Breast epithelium (tissue), 4 donors: ENCODE measurements around the gene ASMTL. TPM values are rescaled to one million over a fixed set of nuclear protein-coding genes. Genes with fewer than 3 reads are reported as not detected.

ENCODE experiments used
- DNase-seq, 2 donors: peaks; one replicate each; pipeline ENCODE4 v3.0.0-alpha.2; 2019; ENCODE audit warnings: low spot score in 2 of 2
- H3K27ac ChIP-seq, 2 donors: fragments of 200-600 bp; sonication (generic) in 1 of 2; one replicate each; pipeline ENCODE4 v1.5.1; 2016 to 2019; ENCODE audit warnings: mild to moderate bottlenecking in 1 of 2
- H3K27me3 ChIP-seq, 2 donors: fragments of 200-600 bp; sonication (generic) in 1 of 2; one replicate each; pipeline versions ENCODE4 v1.5.1 to v1.6.0; 2017 to 2019; ENCODE audit warnings: control low read depth in 1 of 2, mild to moderate bottlenecking in 1 of 2
- H3K36me3 ChIP-seq: fragments of 200-600 bp; one replicate; pipeline ENCODE4 v1.5.1; 2019
- H3K4me1 ChIP-seq, 2 donors: fragments of 200-600 bp; sonication (generic); one replicate each; pipeline ENCODE4 v1.5.1; 2016 to 2019; ENCODE audit warnings: control low read depth in 1 of 2
- H3K4me3 ChIP-seq, 3 donors: fragments of 200-600 bp; sonication (generic); 1 replicate in 2 of 3; 2 replicates in 1 of 3; pipeline ENCODE4 v1.5.1; 2016 to 2019; ENCODE audit warnings: mild to moderate bottlenecking in 3 of 3, moderate library complexity in 2 of 3
- H3K9me3 ChIP-seq, 2 donors: fragments of 200-600 bp; sonication (generic) in 1 of 2; one replicate each; pipeline ENCODE4 v1.5.1; 2016 to 2019; ENCODE audit warnings: control low read depth in 1 of 2
- CTCF ChIP-seq, 3 donors: fragments of 450-650 bp; IDR thresholded peaks; one replicate each; pipeline ENCODE4 v1.5.1; 2016 to 2017; ENCODE audit warnings: antibody characterized with exemption in 3 of 3, mild to moderate bottlenecking in 3 of 3, moderate library complexity in 3 of 3
- POLR2A ChIP-seq: fragments of 450-650 bp; IDR thresholded peaks from one replicate; pipeline ENCODE4 v1.6.1; 2016; ENCODE audit warnings: antibody characterized with exemption, mild to moderate bottlenecking, moderate library complexity
- POLR2AphosphoS5 ChIP-seq, 3 donors: sonication (generic); formaldehyde crosslinking; IDR thresholded peaks; one replicate each; pipeline ENCODE4 v1.6.1; 2017; ENCODE audit warnings: antibody characterized with exemption in 3 of 3
- intact Hi-C: fragments of 100-400 bp; cut with DNase I; formaldehyde crosslinking; loops from one replicate; pipeline ENCODE4 v1.15.1; 2023; ENCODE audit warnings: low total_unique reads
- total RNA-seq, 3 donors: library from RNA; depleted of rRNA; stranded (reverse); fragments of >200 nt; gene quantifications; one replicate each; pipeline ENCODE4 v1.1.0, GENCODE V29; 2016

ASMTL gene
- total RNA-seq, 3 donors from 2014 or later, result 22.8 to 29.1 (median 28.2) TPM

- Histone ChIP-seq H3K36me3 (peaks cover 15% of the 10 kb centered on the region), H3K9me3 (peaks cover 14 to 20% of the 10 kb centered on the region in 2 donors), H3K4me3 (no peak overlapping the region), H3K27ac (no peak overlapping the region), H3K4me1 (no peaks in the 10 kb centered on the region), H3K27me3 (no peaks in the 10 kb centered on the region)
- intact Hi-C loops, result no loop called here
- no peak for DNase-seq
- TF ChIP-seq POLR2A (no peak), CTCF (IDR thresholded peaks at IDR 0.05) (no peak)
Measured at GRCh38 chrX:1424147-1424851, 28.4 kb downstream of the ASMTL start.

- Histone ChIP-seq H3K27ac (no peak overlapping the region), H3K4me1 (no peaks in the 10 kb centered on the region), H3K4me3 (no peak overlapping the region), H3K9me3 (peaks cover 18 to 27% of the 10 kb centered on the region in 2 donors), H3K27me3 (no peaks in the 10 kb centered on the region), H3K36me3 (peaks cover 18% of the 10 kb centered on the region)
- no peak for DNase-seq
- intact Hi-C loops, result no loop called here
- TF ChIP-seq POLR2A (no peak), POLR2AphosphoS5 (IDR thresholded peaks at IDR 0.05) (no peak), CTCF (IDR thresholded peaks at IDR 0.05) (no peak)
Measured at GRCh38 chrX:1423215-1423614, 29.5 kb downstream of the ASMTL start.

GRCh38 chrX:1422135-1422465 lies 30.6 kb downstream of the ASMTL start:
- H3K36me3 ChIP-seq, result peaks cover 12% of the 10 kb centered on the region
- DNase-seq, result no peak
- H3K27me3 ChIP-seq, result no peaks in the 10 kb centered on the region
- H3K4me1 ChIP-seq, result no peaks in the 10 kb centered on the region
- no peak overlapping the region for H3K4me3 ChIP-seq
- intact Hi-C loops, result no loop called here
- no peak overlapping the region for H3K27ac ChIP-seq
- peaks cover 19 to 29% of the 10 kb centered on the region in 2 donors for H3K9me3 ChIP-seq
- TF ChIP-seq POLR2A, result no peak
- no peak for TF ChIP-seq CTCF (IDR thresholded peaks at IDR 0.05)
- no peak for TF ChIP-seq POLR2AphosphoS5 (IDR thresholded peaks at IDR 0.05)

- intact Hi-C loops, result no loop called here
- TF ChIP-seq POLR2AphosphoS5 (IDR thresholded peaks at IDR 0.05) (no peak), POLR2A (no peak), CTCF (IDR thresholded peaks at IDR 0.05) (no peak)
- Histone ChIP-seq H3K9me3 (peaks cover 19 to 29% of the 10 kb centered on the region in 2 donors), H3K27ac (no peak overlapping the region), H3K4me1 (no peaks in the 10 kb centered on the region), H3K27me3 (no peaks in the 10 kb centered on the region), H3K36me3 (peaks cover 12% of the 10 kb centered on the region), H3K4me3 (no peak overlapping the region)
- DNase-seq, result no peak
Measured at GRCh38 chrX:1421433-1422134, 31.1 kb downstream of the ASMTL start.

GRCh38 chrX:1420371-1420770 lies 32.3 kb downstream of the ASMTL start:
- Histone ChIP-seq H3K27ac (no peak overlapping the region), H3K27me3 (no peaks in the 10 kb centered on the region), H3K36me3 (peaks cover 12% of the 10 kb centered on the region), H3K4me1 (no peaks in the 10 kb centered on the region), H3K4me3 (no peak overlapping the region), H3K9me3 (peaks cover 19 to 29% of the 10 kb centered on the region in 2 donors)
- TF ChIP-seq POLR2AphosphoS5 (IDR thresholded peaks at IDR 0.05), result no peak
- TF ChIP-seq POLR2A, result no peak
- no peak for TF ChIP-seq CTCF (IDR thresholded peaks at IDR 0.05)
- DNase-seq, result no peak
- intact Hi-C loops, result no loop called here
